Measurements from ENCODE around the gene SH3GLB1. TPM values are rescaled to one million over a fixed set of nuclear protein-coding genes. Genes with fewer than 3 reads are reported as not detected.
A peak's percentile ranks its signal among the peaks of the same experiment; 100 is the strongest.

SH3GLB1 gene
- total and polyA plus RNA-seq, 2 of the 13 experiments (the other 11 are each of a cell fraction or from before 2014, with no cell fraction given): 26.0 to 41.5 TPM

GRCh38 chr1:86774305-86775295 is 70.2 kb downstream of the SH3GLB1 start (continued):
- no peak; the same call in 1 of the 2 replicates for TF ChIP-seq YEATS4 (CRISPR knock-in tag; IDR thresholded peaks at IDR 0.05; ENCODE audit: borderline replicate concordance)
- 0 out of 2 replicates have a peak, but pooled peaks have one; percentile 22 for TF ChIP-seq KDM6A (CRISPR knock-in tag; IDR thresholded peaks at IDR 0.05; ENCODE audit: low read depth)
- no peak for TF ChIP-seq CBX5 (CRISPR knock-in tag; IDR thresholded peaks at IDR 0.05; ENCODE audit: borderline replicate concordance)
- TF ChIP-seq MAFK (conservative IDR thresholded peaks at IDR 0.05 in 1 of 2, IDR thresholded peaks at IDR 0.05 in 1 of 2; ENCODE audit: low read length in 2 of 2): no peak
- no peak for TF ChIP-seq SNAI1 (CRISPR knock-in tag; IDR thresholded peaks at IDR 0.05; ENCODE audit: borderline replicate concordance)
- TF ChIP-seq CBFB (CRISPR knock-in tag; IDR thresholded peaks at IDR 0.05): peak; percentile 60; the same call in 1 of the 2 replicates
- TF ChIP-seq NFATC3 (CRISPR knock-in tag; IDR thresholded peaks at IDR 0.05): no peak
- no peak for TF ChIP-seq ZNF382 (CRISPR knock-in tag; IDR thresholded peaks at IDR 0.05; ENCODE audit: borderline replicate concordance)
- no peak for TF ChIP-seq PCBP1 (IDR thresholded peaks at IDR 0.05; ENCODE audit: borderline replicate concordance, low read depth, low read length)
- no peak for TF ChIP-seq ZFP62 (CRISPR knock-in tag; IDR thresholded peaks at IDR 0.05)
- no peak for TF ChIP-seq MXD1 (CRISPR knock-in tag; IDR thresholded peaks at IDR 0.05)
- TF ChIP-seq ZSCAN21 (CRISPR knock-in tag; IDR thresholded peaks at IDR 0.05; ENCODE audit: borderline replicate concordance): no peak
- TF ChIP-seq AGO2 (optimal IDR thresholded peaks at IDR 0.05; ENCODE audit: low read depth, low read length): no peak
- TF ChIP-seq SNAPC5 (CRISPR knock-in tag; IDR thresholded peaks at IDR 0.05; ENCODE audit: borderline replicate concordance): no peak
- TF ChIP-seq RELA (CRISPR knock-in tag; IDR thresholded peaks at IDR 0.05): no peak
- TF ChIP-seq ZNF296 (CRISPR knock-in tag; conservative IDR thresholded peaks at IDR 0.05): no peak
- no peak for TF ChIP-seq SP1 (IDR thresholded peaks at IDR 0.05)
- TF ChIP-seq SP1 (CRISPR knock-in tag; IDR thresholded peaks at IDR 0.05): 0 out of 2 replicates have a peak, but pooled peaks have one; percentile 34
- TF ChIP-seq RORA (CRISPR knock-in tag; IDR thresholded peaks at IDR 0.05): 0 out of 2 replicates have a peak, but pooled peaks have one; percentile 50
- TF ChIP-seq MTA1 (CRISPR knock-in tag; IDR thresholded peaks at IDR 0.05; ENCODE audit: borderline replicate concordance): no peak
- no peak for TF ChIP-seq SKI (IDR thresholded peaks at IDR 0.05; ENCODE audit: partially characterized antibody)
- no peak for TF ChIP-seq ETV6 (CRISPR knock-in tag; conservative IDR thresholded peaks at IDR 0.05)
- no peak for TF ChIP-seq ZNF224 (CRISPR knock-in tag; IDR thresholded peaks at IDR 0.05)
- no peak for TF ChIP-seq ZFP36L2 (CRISPR knock-in tag; IDR thresholded peaks at IDR 0.05)
- TF ChIP-seq ZNF629 (CRISPR knock-in tag; conservative IDR thresholded peaks at IDR 0.05): no peak
- TF ChIP-seq ZNF512B (CRISPR knock-in tag; IDR thresholded peaks at IDR 0.05; ENCODE audit: borderline replicate concordance): no peak; the same call in 1 of the 2 replicates
- TF ChIP-seq SUZ12 (IDR thresholded peaks at IDR 0.05; ENCODE audit: low read depth, low read length): no peak
- no peak for TF ChIP-seq ZNF20 (CRISPR knock-in tag; IDR thresholded peaks at IDR 0.05)
